GM06990 (cell line): ENCODE data around the gene BNIP5.

ENCODE experiments used
- DNase-seq: peaks from one replicate; pipeline ENCODE4 v3.0.0-alpha.2; 2011; ENCODE audit not compliant: insufficient read length; ENCODE audit errors: extremely low read depth
- H3K27me3 ChIP-seq: replicated peaks from 2 replicates; pipeline ENCODE4 v1.6.0; 2011; ENCODE audit warnings: low read length; ENCODE audit not compliant: control insufficient read depth, insufficient read depth
- H3K36me3 ChIP-seq: 2 replicates; pipeline ENCODE4 v1.5.1; 2011; ENCODE audit warnings: low read length; ENCODE audit not compliant: control insufficient read depth, insufficient read depth
- H3K4me3 ChIP-seq: replicated peaks from 2 replicates; pipeline ENCODE4 v1.5.1; 2011; ENCODE audit warnings: low read depth, mild to moderate bottlenecking, control low read depth, low read length
- TF ChIP-seq, protein P1 (sequence below): IDR thresholded peaks from 2 replicates; pipeline ENCODE4 v1.5.1; 2011; ENCODE audit warnings: low read length, control low read depth, mild to moderate bottlenecking, inconsistent platforms; ENCODE audit not compliant: insufficient read depth, poor library complexity, severe bottlenecking

BNIP5 gene

DNA sequence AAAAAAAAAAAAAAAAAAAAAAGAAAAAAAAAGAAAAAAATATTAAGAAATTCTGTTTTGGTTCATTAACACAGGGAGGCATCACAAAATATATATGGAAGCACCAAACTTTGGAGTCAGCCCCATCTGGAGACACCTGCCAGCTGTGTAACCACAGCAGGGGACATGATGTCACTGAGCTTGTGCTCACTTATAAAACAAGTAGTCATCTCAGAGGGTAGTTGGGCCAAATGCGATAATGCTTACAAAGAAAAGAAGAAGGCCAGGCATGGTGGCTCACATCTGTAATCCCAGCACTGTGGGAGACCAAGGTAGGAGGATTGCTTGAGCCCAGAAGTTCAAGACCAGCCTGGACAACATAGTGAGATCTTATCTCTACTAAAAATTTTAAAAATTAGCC is 1.1 kb upstream of the BNIP5 start:
- DNase-seq: no peak
- Histone ChIP-seq H3K4me3 (no peak overlapping the region), H3K36me3 (no peaks in the 10 kb centered on the region), H3K27me3 (peaks cover 1% of the 10 kb centered on the region; the same call in 1 of the 2 replicates)
- TF ChIP-seq, protein P1, sequence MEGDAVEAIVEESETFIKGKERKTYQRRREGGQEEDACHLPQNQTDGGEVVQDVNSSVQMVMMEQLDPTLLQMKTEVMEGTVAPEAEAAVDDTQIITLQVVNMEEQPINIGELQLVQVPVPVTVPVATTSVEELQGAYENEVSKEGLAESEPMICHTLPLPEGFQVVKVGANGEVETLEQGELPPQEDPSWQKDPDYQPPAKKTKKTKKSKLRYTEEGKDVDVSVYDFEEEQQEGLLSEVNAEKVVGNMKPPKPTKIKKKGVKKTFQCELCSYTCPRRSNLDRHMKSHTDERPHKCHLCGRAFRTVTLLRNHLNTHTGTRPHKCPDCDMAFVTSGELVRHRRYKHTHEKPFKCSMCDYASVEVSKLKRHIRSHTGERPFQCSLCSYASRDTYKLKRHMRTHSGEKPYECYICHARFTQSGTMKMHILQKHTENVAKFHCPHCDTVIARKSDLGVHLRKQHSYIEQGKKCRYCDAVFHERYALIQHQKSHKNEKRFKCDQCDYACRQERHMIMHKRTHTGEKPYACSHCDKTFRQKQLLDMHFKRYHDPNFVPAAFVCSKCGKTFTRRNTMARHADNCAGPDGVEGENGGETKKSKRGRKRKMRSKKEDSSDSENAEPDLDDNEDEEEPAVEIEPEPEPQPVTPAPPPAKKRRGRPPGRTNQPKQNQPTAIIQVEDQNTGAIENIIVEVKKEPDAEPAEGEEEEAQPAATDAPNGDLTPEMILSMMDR: no peak

DNA sequence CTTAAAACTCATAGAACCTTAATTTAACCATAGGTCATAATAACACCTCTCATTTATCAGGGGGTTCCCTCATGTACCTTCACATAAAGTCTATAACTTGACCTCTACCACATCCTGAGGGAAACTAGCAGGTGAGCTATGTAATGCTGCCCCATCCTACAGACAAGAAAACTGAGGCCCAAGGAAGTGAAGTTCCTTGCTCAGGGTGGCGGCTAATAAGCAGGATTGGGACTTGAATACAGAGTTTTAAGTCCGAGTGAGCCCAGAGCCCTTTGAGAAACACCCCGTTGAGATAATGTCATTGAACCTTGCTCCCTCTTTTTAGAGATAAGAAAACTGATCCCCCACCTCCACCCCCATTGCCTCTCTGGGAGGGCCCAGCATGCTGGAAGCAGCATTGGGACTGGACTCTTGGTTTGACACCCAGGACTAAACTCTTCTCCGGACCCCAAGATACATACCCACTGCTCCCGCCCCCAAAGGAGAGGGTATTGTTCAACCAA is 429 bp downstream of the BNIP5 start:
- Histone ChIP-seq H3K27me3 (peaks cover 1% of the 10 kb centered on the region; the same call in 1 of the 2 replicates), H3K4me3 (no peak overlapping the region), H3K36me3 (no peaks in the 10 kb centered on the region)
- no peak for DNase-seq
- TF ChIP-seq, protein P1: no peak

GRCh38 chr6:36335465-36336207 is 1.1 kb downstream of the BNIP5 start:
- H3K36me3 ChIP-seq: no peaks in the 10 kb centered on the region
- TF ChIP-seq, protein P1: no peak
- no peak for DNase-seq
- no peak overlapping the region for H3K4me3 ChIP-seq
- H3K27me3 ChIP-seq: peaks cover 1% of the 10 kb centered on the region; the same call in 1 of the 2 replicates

DNA sequence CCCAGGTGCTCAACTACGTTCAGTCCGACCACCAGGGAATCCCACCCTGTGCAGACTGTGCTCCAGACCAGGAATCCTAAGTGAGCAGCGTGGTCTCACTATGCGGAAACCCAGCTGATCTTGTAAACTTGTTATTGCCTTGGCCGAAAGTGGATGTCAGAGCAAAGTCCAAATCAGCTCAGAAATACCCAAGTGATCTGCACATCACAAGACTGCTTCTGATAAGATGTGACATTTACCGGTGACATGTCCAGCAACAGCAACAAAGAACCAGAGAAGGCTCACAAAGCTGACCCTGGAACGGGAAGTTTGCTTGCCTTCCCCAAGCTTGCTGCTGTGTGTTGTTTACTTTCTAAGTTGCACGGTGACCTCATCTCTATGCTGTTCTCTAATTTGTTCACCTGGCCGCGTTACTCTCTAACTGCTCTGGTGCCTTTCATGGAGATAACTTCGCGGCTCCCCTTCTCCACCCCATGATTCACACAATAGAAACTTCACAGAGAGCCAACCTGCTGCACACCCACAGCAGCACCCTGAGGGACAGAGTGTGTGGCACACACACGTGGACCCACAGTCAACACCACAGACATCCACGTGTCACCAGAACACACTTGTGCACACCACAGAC is 1.7 kb downstream of the BNIP5 start:
- TF ChIP-seq, protein P1: no peak
- no peak for DNase-seq
- Histone ChIP-seq H3K36me3 (no peaks in the 10 kb centered on the region), H3K4me3 (no peak overlapping the region), H3K27me3 (peaks cover 1% of the 10 kb centered on the region; the same call in 1 of the 2 replicates)

DNA sequence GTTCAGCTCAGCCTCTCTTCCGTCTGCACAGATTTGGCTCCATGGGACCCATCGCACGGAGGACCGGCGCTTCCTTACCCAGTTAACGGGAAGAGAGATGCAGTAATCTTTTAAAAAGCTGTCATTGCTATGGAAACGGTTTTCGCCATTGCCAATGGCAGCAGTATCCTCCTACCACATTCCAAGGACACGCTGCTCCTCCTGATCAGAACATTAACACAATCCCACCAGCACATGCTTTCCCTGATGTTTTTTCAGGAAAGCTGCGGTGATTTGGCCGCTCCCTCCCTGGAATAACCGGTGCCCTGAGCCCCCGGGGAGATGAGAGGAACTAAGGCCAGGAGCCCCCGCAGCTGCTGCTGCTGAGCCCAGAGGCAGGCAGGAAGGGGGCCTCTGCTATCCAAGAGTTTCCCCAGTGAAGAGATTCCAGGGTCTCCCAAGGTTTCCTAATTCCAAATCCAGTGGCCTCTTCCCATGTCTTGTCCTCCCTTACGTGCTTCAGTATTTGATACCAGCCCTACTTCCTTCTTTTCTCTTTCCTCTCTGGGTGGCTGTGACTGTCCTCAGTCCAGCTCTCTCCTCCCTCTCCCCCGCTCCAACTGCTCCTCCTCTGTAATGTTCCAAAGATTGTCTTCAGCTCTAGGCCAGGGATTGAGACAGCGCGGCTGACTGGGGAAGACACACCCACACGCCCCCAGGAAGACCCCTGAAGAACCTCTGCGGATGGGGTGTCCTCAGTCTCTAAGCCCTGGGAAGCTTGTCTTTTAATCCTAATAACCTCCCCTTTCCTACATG is 2.6 kb downstream of the BNIP5 start:
- no peak for DNase-seq
- Histone ChIP-seq H3K4me3 (no peak overlapping the region), H3K27me3 (peaks cover 1% of the 10 kb centered on the region; the same call in 1 of the 2 replicates), H3K36me3 (no peaks in the 10 kb centered on the region)
- TF ChIP-seq, protein P1: no peak
